SW 1271 (cell line): Measurements from ENCODE around the gene GLRA1.
"Not testable (repeated sequence)": the region's sequence is repeated elsewhere in the genome, so short reads cannot be mapped to it uniquely, and the experiment has no call there.

Source experiments
- DNase-seq, 2 experiments: peaks; one replicate each; lab custom pipeline; 2025; lab: John Stamatoyannopoulos, UW

The GLRA1 gene

GRCh38 chr5:151812757-151813309 is 111.8 kb downstream of the GLRA1 start:
- DNase-seq: no peak

GRCh38 chr5:151811593-151812321 is 112.9 kb downstream of the GLRA1 start:
- no peak for DNase-seq

GRCh38 chr5:151810897-151811296 is 113.8 kb downstream of the GLRA1 start:
- DNase-seq: no peak

- DNase-seq: no peak
These were observed 114.2 kb downstream of the GLRA1 start for GRCh38 chr5:151810449-151810848.

- DNase-seq: no peak
These were observed 116.0 kb downstream of the GLRA1 start for GRCh38 chr5:151808451-151809169.

GRCh38 chr5:151805414-151806223 is 119.0 kb downstream of the GLRA1 start:
- no peak for DNase-seq

GRCh38 chr5:151800532-151800931 is 124.1 kb downstream of the GLRA1 start:
- DNase-seq: no peak

GRCh38 chr5:151799407-151799806 is 125.2 kb downstream of the GLRA1 start:
- peak; percentile 20 to 43 for DNase-seq

- DNase-seq: no peak
These were observed 126.0 kb downstream of the GLRA1 start for GRCh38 chr5:151798674-151799073.

GRCh38 chr5:151795426-151795825 is 129.2 kb downstream of the GLRA1 start:
- DNase-seq: no peak

GRCh38 chr5:151793358-151793757 is 131.3 kb downstream of the GLRA1 start:
- no peak for DNase-seq

GRCh38 chr5:151787817-151788216 is 136.8 kb downstream of the GLRA1 start:
- no peak for DNase-seq

- no peak for DNase-seq
These were observed 138.2 kb downstream of the GLRA1 start for GRCh38 chr5:151786468-151786867.

- DNase-seq: no peak
These were observed 140.5 kb downstream of the GLRA1 start for GRCh38 chr5:151784141-151784540.

GRCh38 chr5:151783664-151784063 is 141.0 kb downstream of the GLRA1 start:
- DNase-seq: not testable (repeated sequence)

- DNase-seq: no peak
These were observed 143.4 kb downstream of the GLRA1 start for GRCh38 chr5:151781201-151781600.

GRCh38 chr5:151780348-151780747 is 144.3 kb downstream of the GLRA1 start:
- no peak for DNase-seq

GRCh38 chr5:151779531-151780125 is 145.0 kb downstream of the GLRA1 start:
- DNase-seq: no peak

GRCh38 chr5:151775025-151775606 is 149.5 kb downstream of the GLRA1 start:
- no peak for DNase-seq

- DNase-seq: no peak
These were observed 150.7 kb downstream of the GLRA1 start for GRCh38 chr5:151773951-151774350.

GRCh38 chr5:151772846-151773561 is 151.6 kb downstream of the GLRA1 start:
- peak in 1 of 2 experiments; percentile 64 for DNase-seq
